Prostate gland (tissue), 2 donors: ENCODE measurements around the gene RPS8. TPM values are rescaled to one million over a fixed set of nuclear protein-coding genes. Genes with fewer than 3 reads are reported as not detected.
A peak's percentile ranks its signal among the peaks of the same experiment; 100 is the strongest.
"Not testable (repeated sequence)": the region's sequence is repeated elsewhere in the genome, so short reads cannot be mapped to it uniquely, and the experiment has no call there.

Source experiments
- DNase-seq: peaks from one replicate; pipeline ENCODE4 v3.0.0-alpha.2; 2019; ENCODE audit warnings: low spot score
- H3K27ac ChIP-seq, 2 donors: fragments of 200-600 bp; sonication (generic); 2 replicates each; pipeline ENCODE4 v1.5.1; 2017 to 2019
- H3K27me3 ChIP-seq: fragments of 200-600 bp; sonication (generic); replicated peaks from 2 replicates; pipeline ENCODE4 v1.5.1; 2019; ENCODE audit not compliant: insufficient read depth
- H3K36me3 ChIP-seq, 2 donors: fragments of 200-600 bp; sonication (generic); 1 replicate in 1 of 2; 2 replicates in 1 of 2; pipeline versions ENCODE4 v1.5.1 to v1.8.1; 2017 to 2019
- H3K4me1 ChIP-seq: fragments of 200-600 bp; sonication (generic); replicated peaks from 2 replicates; pipeline ENCODE4 v1.5.1; 2019
- H3K4me3 ChIP-seq, 2 donors: fragments of 200-600 bp; sonication (generic); 2 replicates each; pipeline ENCODE4 v1.5.1; 2017 to 2019
- H3K9me3 ChIP-seq: fragments of 200-600 bp; sonication (generic); 2 replicates; pipeline ENCODE4 v1.5.1; 2017
- CTCF ChIP-seq, 4 experiments: fragments of 200-600 bp in 2 of 4; fragments of 450-650 bp in 2 of 4; sonication (generic) in 2 of 4; IDR thresholded peaks; 1 replicate in 3 of 4; 2 replicates in 1 of 4; pipeline ENCODE4 v1.5.1; 2016 to 2019; ENCODE audit warnings: antibody characterized with exemption in 4 of 4, mild to moderate bottlenecking in 2 of 4, moderate library complexity in 2 of 4
- POLR2A ChIP-seq: fragments of 450-650 bp; IDR thresholded peaks from one replicate; pipeline ENCODE4 v1.6.1; 2016; ENCODE audit warnings: antibody characterized with exemption, mild to moderate bottlenecking
- POLR2AphosphoS5 ChIP-seq: sonication (generic); formaldehyde crosslinking; IDR thresholded peaks from one replicate; pipeline ENCODE4 v1.6.1; 2017; ENCODE audit warnings: antibody characterized with exemption
- WGBS: methylation state at CpG from one replicate; pipeline ENCODE4 v1.1.5; 2018; 5-methylcytosine and 5-hydroxymethylcytosine counted together
- intact Hi-C: fragments of 100-400 bp; cut with DNase I; formaldehyde crosslinking; loops from one replicate; pipeline ENCODE4 v1.14.2; 2022
- total RNA-seq, 2 donors: library from RNA; depleted of rRNA; stranded (reverse); fragments of >200 nt; gene quantifications; one replicate each; pipeline ENCODE4 v1.1.0, GENCODE V29; 2016

The RPS8 gene
- total RNA-seq, 2 donors from 2014 or later, result 1,669 to 3,439 TPM

GRCh38 chr1:44812822-44813543 is 37.6 kb downstream of the RPS8 start:
- TF ChIP-seq POLR2A, result no peak
- no peak for TF ChIP-seq POLR2AphosphoS5
- TF ChIP-seq CTCF (IDR thresholded peaks at IDR 0.05), result no peak
- DNase-seq, result no peak
- Histone ChIP-seq H3K27me3 (no peaks in the 10 kb centered on the region), H3K4me1 (peaks cover 8% of the 10 kb centered on the region), H3K4me3 (peak overlapping the region; percentile 34 to 43), H3K27ac (peak overlapping the region; percentile 70 to 79), H3K36me3 (no peaks in the 10 kb centered on the region), H3K9me3 (no peaks in the 10 kb centered on the region)
- intact Hi-C loops, result no loop called here
- 53% methylated on average over 47 of the region's 48 CpGs for WGBS

- H3K4me1 ChIP-seq, intact Hi-C loops, H3K4me3 ChIP-seq, H3K27ac ChIP-seq, H3K9me3 ChIP-seq, H3K27me3 ChIP-seq, DNase-seq, H3K36me3 ChIP-seq: not testable (repeated sequence)
- 87% methylated on average over 9 of the region's 9 CpGs for WGBS
Measured at GRCh38 chr1:44815926-44816325, 40.6 kb downstream of the RPS8 start.

- no peak overlapping the region for H3K27ac ChIP-seq
- H3K9me3 ChIP-seq, result no peaks in the 10 kb centered on the region
- intact Hi-C loops, result no loop called here
- H3K4me1 ChIP-seq, result no peaks in the 10 kb centered on the region
- DNase-seq, result no peak
- H3K27me3 ChIP-seq, result no peaks in the 10 kb centered on the region
- no peak overlapping the region for H3K4me3 ChIP-seq
- no peak for TF ChIP-seq CTCF (IDR thresholded peaks at IDR 0.05)
- no peak for TF ChIP-seq POLR2A
- H3K36me3 ChIP-seq, result no peaks in the 10 kb centered on the region
- 83% methylated on average over 2 of the region's 2 CpGs for WGBS
Measured at GRCh38 chr1:44817307-44817706, 42.0 kb downstream of the RPS8 start.

- Histone ChIP-seq H3K36me3 (no peaks in the 10 kb centered on the region), H3K27ac (no peak overlapping the region), H3K4me3 (no peak overlapping the region), H3K27me3 (no peaks in the 10 kb centered on the region), H3K9me3 (no peaks in the 10 kb centered on the region), H3K4me1 (no peaks in the 10 kb centered on the region)
- TF ChIP-seq POLR2AphosphoS5 (no peak), POLR2A (no peak), CTCF (IDR thresholded peaks at IDR 0.05) (no peak)
- 97% methylated on average over 11 of the region's 11 CpGs for WGBS
- DNase-seq, result no peak
- intact Hi-C loops, result no loop called here
Measured at GRCh38 chr1:44817771-44818495, 42.6 kb downstream of the RPS8 start.

DNA sequence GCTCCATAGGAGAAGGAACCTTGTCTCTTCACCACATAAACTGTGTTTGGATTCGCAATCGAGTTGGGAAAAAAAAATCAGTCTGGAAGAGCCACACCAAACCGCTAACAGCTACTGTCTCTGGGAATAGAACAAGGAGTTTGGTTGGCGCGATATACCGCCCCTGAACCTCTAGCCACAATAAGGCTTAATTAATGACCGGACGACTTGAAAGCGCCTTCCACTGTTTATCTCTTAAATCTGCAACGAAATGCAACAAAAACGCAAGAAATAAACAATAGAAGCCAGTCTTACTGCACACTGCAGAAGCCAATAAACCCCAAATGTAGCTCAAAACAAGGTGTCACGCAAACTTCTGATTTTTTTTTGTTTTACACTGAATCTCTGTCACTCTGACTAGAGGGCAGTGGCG is 43.9 kb downstream of the RPS8 start:
- no peaks in the 10 kb centered on the region for H3K27me3 ChIP-seq
- H3K4me1 ChIP-seq, result no peaks in the 10 kb centered on the region
- no peak for DNase-seq
- no peaks in the 10 kb centered on the region for H3K36me3 ChIP-seq
- peak overlapping the region; percentile 31 to 43 for H3K4me3 ChIP-seq
- intact Hi-C loops, result no loop called here
- no peaks in the 10 kb centered on the region for H3K9me3 ChIP-seq
- 2% methylated on average over 13 of the region's 13 CpGs for WGBS
- TF ChIP-seq POLR2A, result no peak
- TF ChIP-seq CTCF (IDR thresholded peaks at IDR 0.05), result no peak
- no peak for TF ChIP-seq POLR2AphosphoS5
- H3K27ac ChIP-seq, result peak overlapping the region; percentile 86 to 88
